K562 (cell line): ENCODE measurements around the gene NPTXR. TPM values are rescaled to one million over a fixed set of nuclear protein-coding genes. Genes with fewer than 3 reads are reported as not detected.

ENCODE experiments used
- ARID2 ChIP-seq: fragments of 450-650 bp; IDR thresholded peaks from 2 replicates; pipeline ENCODE4 v1.6.1; 2017; ENCODE audit warnings: antibody characterized with exemption, mild to moderate bottlenecking
- BCL6 ChIP-seq: fragments of 250-450 bp; sonication (Bioruptor Pico); IDR thresholded peaks from 2 replicates; pipeline ENCODE4 v1.4.0; 2020
- COPS2 ChIP-seq: fragments of 450-650 bp; conservative IDR thresholded peaks from 2 replicates; pipeline ENCODE4 v1.6.1; 2016; ENCODE audit warnings: mild to moderate bottlenecking, moderate library complexity
- E2F8 ChIP-seq: fragments of 450-650 bp; IDR thresholded peaks from 2 replicates; pipeline ENCODE4 v1.7.1; 2018; ENCODE audit warnings: mild to moderate bottlenecking, low read depth; ENCODE audit not compliant: partially characterized antibody
- ERF ChIP-seq: fragments of 450-650 bp; formaldehyde crosslinking; IDR thresholded peaks from 2 replicates; pipeline ENCODE4 v1.4.0; 2020; ENCODE audit warnings: mild to moderate bottlenecking, mixed read lengths
- FOXJ3 ChIP-seq: sonication (generic); formaldehyde crosslinking; IDR thresholded peaks from 2 replicates; pipeline ENCODE4 v1.4.0; 2020; ENCODE audit warnings: mild to moderate bottlenecking, missing genetic modification reagents
- GTF2B ChIP-seq: IDR thresholded peaks from 2 replicates; pipeline ENCODE4 v1.6.1; 2011; ENCODE audit not compliant: insufficient read length; ENCODE audit errors: extremely low read depth
- HCFC1 ChIP-seq: IDR thresholded peaks from 2 replicates; pipeline ENCODE4 v1.6.1; 2012; ENCODE audit warnings: low read depth, low read length, improper control_type of control experiment
- HNRNPLL ChIP-seq: fragments of 200-400 bp; formaldehyde crosslinking; IDR thresholded peaks from 2 replicates; pipeline ENCODE4 v1.6.1; 2017; ENCODE audit warnings: low read length, low read depth, mild to moderate bottlenecking; ENCODE audit not compliant: poor library complexity, severe bottlenecking
- ILK ChIP-seq: fragments of 450-650 bp; IDR thresholded peaks from 2 replicates; pipeline ENCODE4 v1.6.1; 2016; ENCODE audit warnings: missing genetic modification characterization, low read depth, mild to moderate bottlenecking, missing compliant biosample characterization, moderate library complexity, borderline replicate concordance
- KDM5B ChIP-seq: fragments of 200-600 bp; sonication (generic); IDR thresholded peaks from 2 replicates; pipeline ENCODE4 v1.6.1; 2012; ENCODE audit warnings: low read depth, mild to moderate bottlenecking, moderate library complexity, low read length, control low read depth, inconsistent platforms; ENCODE audit not compliant: insufficient replicate concordance
- NR2C2 ChIP-seq, 2 experiments: fragments of 200-800 bp in 1 of 2; sonication (Bioruptor generic) in 1 of 2; sonication (generic) in 1 of 2; formaldehyde crosslinking in 1 of 2; IDR thresholded peaks; 2 replicates each; pipeline versions ENCODE4 v1.6.1 to v1.8.0; 2016 to 2022; ENCODE audit warnings: mild to moderate bottlenecking in 1 of 2, missing compliant biosample characterization in 1 of 2, missing genetic modification characterization in 1 of 2, missing genetic modification reagents in 1 of 2
- PBX2 ChIP-seq, 2 experiments: IDR thresholded peaks in 1 of 2; conservative IDR thresholded peaks in 1 of 2; 2 replicates each; pipeline ENCODE4 v1.6.1; 2016; ENCODE audit warnings: low read depth in 2 of 2, mild to moderate bottlenecking in 1 of 2, missing compliant biosample characterization in 1 of 2, missing genetic modification characterization in 1 of 2, moderate library complexity in 1 of 2
- RBFOX2 ChIP-seq: fragments of 200-400 bp; formaldehyde crosslinking; IDR thresholded peaks from 2 replicates; pipeline ENCODE4 v1.6.1; 2017; ENCODE audit warnings: low read depth, mild to moderate bottlenecking, low read length, moderate library complexity
- SETDB1 ChIP-seq: IDR thresholded peaks from one replicate; pipeline ENCODE4 v1.6.1; 2012; ENCODE audit warnings: low read length, control low read depth, inconsistent platforms
- THRB ChIP-seq: fragments of 450-650 bp; formaldehyde crosslinking; conservative IDR thresholded peaks from 2 replicates; pipeline ENCODE4 v1.4.0; 2022; ENCODE audit warnings: mild to moderate bottlenecking, missing genetic modification characterization
- ZBTB9 ChIP-seq: fragments of 450-650 bp; formaldehyde crosslinking; IDR thresholded peaks from 2 replicates; pipeline ENCODE4 v1.4.0; 2020; ENCODE audit warnings: mild to moderate bottlenecking, moderate library complexity
- ZNF316 ChIP-seq: fragments of 450-650 bp; IDR thresholded peaks from 2 replicates; pipeline ENCODE4 v1.6.1; 2016
- polyA plus RNA-seq, 8 experiments: library from polyadenylated mRNA; depleted of rRNA in 4 of 8; stranded (reverse) in 5 of 8; unstranded in 3 of 8; fragments of >200 nt; fragmentation: Nextera tagmentation in 2 of 8; fragmentation: Illumina TruSeq in 1 of 8; extraction: Ambion mirVana in 2 of 8; extraction: Trizol in 1 of 8; gene quantifications; 2 replicates each; pipeline versions ENCODE4 v1.2.1 to v1.2.3, GENCODE V29; 2011 to 2014; ENCODE audit warnings: inconsistent platforms in 1 of 8, missing spikeins in 1 of 8
- total RNA-seq, 7 experiments: library from RNA; depleted of rRNA in 6 of 7; stranded (reverse); fragments of >200 nt in 6 of 7; fragmentation: Illumina TruSeq in 2 of 7; extraction: Trizol in 2 of 7; gene quantifications; 2 replicates each; pipeline versions ENCODE4 v1.2.1 to v1.2.3, GENCODE V29; 2011 to 2021; ENCODE audit warnings: low replicate concordance in 1 of 7

NPTXR gene
- total and polyA plus RNA-seq, 9 of the 15 experiments (the other 6 are each of a cell fraction or from before 2014, with no cell fraction given) = 0.01 to 3.1 (median 1.1) TPM

- TF ChIP-seq E2F8 = no peak
- no peak for TF ChIP-seq ZBTB9 (CRISPR knock-in tag)
- TF ChIP-seq BCL6 (CRISPR knock-in tag) = no peak
- no peak for TF ChIP-seq ZNF316
- no peak for TF ChIP-seq HNRNPLL
- no peak for TF ChIP-seq ERF (CRISPR knock-in tag)
- no peak for TF ChIP-seq THRB (CRISPR knock-in tag)
- no peak for TF ChIP-seq SETDB1
- TF ChIP-seq GTF2B = no peak
- no peak for TF ChIP-seq ARID2
- no peak for TF ChIP-seq KDM5B
- TF ChIP-seq COPS2 = no peak
- no peak for TF ChIP-seq FOXJ3 (CRISPR knock-in tag)
- no peak for TF ChIP-seq ILK
- TF ChIP-seq RBFOX2 = peak; percentile 60
- TF ChIP-seq PBX2 (CRISPR knock-in tag; IDR thresholded peaks at IDR 0.05; ENCODE audit: low read depth) = peak; percentile 62
- peak; percentile 94 for TF ChIP-seq PBX2 (tag; conservative IDR thresholded peaks at IDR 0.05; ENCODE audit: low read depth)
- no peak for TF ChIP-seq NR2C2 (CRISPR knock-in tag; IDR thresholded peaks at IDR 0.05)
- peak; percentile 44; the same call in 1 of the 2 replicates for TF ChIP-seq NR2C2 (tag; IDR thresholded peaks at IDR 0.05)
- 0 out of 2 replicates have a peak, but pooled peaks have one; percentile 21 for TF ChIP-seq HCFC1
Observed at GRCh38 chr22:38793721-38794466, 49.9 kb downstream of the NPTXR start, which contains the start of gene DNAL4 (continued).
